NCI-H2107 treated with DMSO at 0.1 percent for 48 hours (cell line): ENCODE results near the gene BLTP1.
A peak's percentile ranks its signal among the peaks of the same experiment; 100 is the strongest.
"Not testable (repeated sequence)": the region's sequence is repeated elsewhere in the genome, so short reads cannot be mapped to it uniquely, and the experiment has no call there.

Experiments used
- DNase-seq: peaks from one replicate; lab custom pipeline; 2025; ENCODE audit not compliant: unreplicated experiment; lab: John Stamatoyannopoulos, UW

Gene BLTP1, protein sequence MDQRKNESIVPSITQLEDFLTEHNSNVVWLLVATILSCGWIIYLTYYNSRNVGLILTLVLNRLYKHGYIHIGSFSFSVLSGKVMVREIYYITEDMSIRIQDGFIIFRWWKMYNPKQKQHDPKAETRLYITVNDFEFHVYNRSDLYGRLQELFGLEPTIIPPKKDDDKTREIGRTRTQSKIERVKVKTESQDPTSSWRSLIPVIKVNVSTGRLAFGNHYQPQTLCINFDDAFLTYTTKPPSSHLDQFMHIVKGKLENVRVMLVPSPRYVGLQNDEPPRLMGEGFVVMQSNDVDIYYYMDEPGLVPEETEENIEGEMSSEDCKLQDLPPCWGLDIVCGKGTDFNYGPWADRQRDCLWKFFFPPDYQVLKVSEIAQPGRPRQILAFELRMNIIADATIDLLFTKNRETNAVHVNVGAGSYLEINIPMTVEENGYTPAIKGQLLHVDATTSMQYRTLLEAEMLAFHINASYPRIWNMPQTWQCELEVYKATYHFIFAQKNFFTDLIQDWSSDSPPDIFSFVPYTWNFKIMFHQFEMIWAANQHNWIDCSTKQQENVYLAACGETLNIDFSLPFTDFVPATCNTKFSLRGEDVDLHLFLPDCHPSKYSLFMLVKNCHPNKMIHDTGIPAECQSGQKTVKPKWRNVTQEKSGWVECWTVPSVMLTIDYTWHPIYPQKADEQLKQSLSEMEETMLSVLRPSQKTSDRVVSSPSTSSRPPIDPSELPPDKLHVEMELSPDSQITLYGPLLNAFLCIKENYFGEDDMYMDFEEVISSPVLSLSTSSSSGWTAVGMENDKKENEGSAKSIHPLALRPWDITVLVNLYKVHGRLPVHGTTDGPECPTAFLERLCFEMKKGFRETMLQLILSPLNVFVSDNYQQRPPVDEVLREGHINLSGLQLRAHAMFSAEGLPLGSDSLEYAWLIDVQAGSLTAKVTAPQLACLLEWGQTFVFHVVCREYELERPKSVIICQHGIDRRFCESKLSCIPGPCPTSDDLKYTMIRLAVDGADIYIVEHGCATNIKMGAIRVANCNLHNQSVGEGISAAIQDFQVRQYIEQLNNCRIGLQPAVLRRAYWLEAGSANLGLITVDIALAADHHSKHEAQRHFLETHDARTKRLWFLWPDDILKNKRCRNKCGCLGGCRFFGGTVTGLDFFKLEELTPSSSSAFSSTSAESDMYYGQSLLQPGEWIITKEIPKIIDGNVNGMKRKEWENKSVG (N-terminal part only)

DNA sequence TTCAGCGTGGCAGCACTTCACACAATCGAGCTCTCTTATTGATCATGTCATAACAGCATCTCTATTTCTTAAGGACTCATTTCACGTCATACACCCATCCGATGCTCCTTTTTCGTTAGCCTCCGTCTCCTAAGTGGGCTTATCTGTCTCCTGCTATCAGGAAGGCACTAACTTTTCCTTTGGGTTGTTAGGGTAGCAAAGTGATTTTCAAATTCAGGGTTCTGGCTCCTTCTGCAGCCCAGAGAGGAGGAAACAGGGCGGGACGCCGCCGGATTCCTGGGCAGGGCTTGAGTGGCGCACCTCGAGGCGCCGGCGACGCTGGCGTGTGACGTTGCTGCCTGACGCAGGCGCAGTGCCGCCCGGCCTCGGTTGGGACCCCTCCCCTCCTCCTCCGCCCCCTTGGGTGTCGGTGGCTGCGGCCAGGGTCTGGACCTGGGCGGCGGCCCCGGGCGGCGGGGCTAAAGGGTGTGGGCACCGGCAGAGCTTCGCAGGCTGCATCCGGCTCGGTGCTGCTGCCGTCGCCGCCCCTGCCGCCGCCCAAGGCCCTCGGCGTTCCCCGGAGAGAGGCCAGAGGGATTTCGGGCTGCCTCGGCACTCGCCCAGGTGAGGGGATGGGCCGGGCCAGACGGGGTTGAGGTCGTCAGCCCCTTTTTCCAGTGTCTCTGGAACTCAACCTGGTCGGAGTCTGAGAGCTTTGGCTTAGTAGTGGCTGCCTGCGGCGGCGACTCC, at the start of gene BLTP1:
Gene BLTP1 (plus strand): TSS at position 350 of the 729 bp plus-strand sequence. CDS start 18,317 bp downstream, outside the sequence.
- DNase-seq = peak; percentile 7

DNA sequence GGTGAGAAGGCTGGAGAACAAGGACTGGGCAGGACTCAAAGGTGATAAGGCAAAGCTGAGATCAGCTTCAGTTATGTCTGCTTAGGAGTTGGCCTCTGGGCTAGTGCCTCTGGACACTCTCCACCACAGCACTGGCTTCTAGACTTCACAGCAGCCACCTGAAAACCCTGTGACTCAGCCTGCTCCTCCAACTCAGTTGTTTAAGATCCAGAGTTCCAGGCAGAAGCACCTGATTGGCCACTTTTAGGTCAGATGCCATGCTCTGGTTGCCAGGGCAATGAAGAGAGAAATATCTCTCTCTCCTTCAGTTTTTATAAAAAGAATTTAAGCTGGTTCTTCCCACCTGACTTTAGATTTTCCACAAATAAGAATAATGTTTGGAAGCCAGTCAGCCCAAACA, 47.9 kb upstream of the BLTP1 start:
- no peak for DNase-seq

- no peak for DNase-seq
These were observed 44.5 kb upstream of the BLTP1 start for GRCh38 chr4:122107680-122108079.

- not testable (repeated sequence) for DNase-seq
These were observed 41.8 kb upstream of the BLTP1 start for GRCh38 chr4:122110304-122110703.

GRCh38 chr4:122117743-122118142, 34.4 kb upstream of the BLTP1 start:
- DNase-seq = no peak

DNA sequence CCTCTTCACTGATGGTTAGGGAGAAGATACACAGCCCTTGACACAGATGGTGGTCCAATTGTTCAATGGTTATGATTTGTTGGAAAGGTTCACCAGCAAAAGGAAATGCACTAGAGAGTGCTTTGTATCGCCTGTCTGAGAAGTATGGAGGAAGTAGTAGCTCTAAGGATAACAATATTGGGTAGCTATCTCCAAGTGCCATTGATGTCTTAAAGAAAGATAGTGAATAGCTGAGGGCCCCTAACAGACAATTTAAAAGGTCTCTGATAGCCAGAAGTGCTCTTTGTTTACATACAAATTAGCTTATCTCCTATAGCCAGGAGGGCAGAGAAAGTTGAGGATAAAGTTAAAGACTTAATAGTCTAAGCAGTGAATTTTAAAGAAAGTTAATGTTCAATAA, 33.9 kb upstream of the BLTP1 start:
- DNase-seq = no peak

DNA sequence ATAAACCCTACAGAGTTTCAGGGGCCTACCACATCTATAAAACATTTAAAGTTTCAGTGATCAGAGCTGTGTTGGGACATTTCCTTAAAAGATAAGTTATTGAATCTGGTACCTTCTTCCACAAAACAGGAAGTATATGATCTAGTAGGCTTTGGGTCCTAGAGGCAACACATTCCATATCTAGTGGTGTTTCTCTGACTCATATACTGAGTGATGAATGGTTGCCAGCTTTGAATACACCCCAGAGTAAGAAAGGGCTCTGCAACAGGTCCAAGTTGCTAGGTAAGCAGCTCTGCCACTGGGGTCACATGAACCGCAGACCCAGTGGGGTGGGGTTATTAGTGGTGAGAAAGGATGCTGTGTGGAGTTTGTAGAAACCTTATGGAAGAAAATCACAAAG, 32.4 kb upstream of the BLTP1 start:
- no peak for DNase-seq

GRCh38 chr4:122121593-122121992, 30.5 kb upstream of the BLTP1 start:
- no peak for DNase-seq

- no peak for DNase-seq
These were observed 30.0 kb upstream of the BLTP1 start for GRCh38 chr4:122122083-122122482.

GRCh38 chr4:122129061-122129460, 23.1 kb upstream of the BLTP1 start:
- no peak for DNase-seq

DNA sequence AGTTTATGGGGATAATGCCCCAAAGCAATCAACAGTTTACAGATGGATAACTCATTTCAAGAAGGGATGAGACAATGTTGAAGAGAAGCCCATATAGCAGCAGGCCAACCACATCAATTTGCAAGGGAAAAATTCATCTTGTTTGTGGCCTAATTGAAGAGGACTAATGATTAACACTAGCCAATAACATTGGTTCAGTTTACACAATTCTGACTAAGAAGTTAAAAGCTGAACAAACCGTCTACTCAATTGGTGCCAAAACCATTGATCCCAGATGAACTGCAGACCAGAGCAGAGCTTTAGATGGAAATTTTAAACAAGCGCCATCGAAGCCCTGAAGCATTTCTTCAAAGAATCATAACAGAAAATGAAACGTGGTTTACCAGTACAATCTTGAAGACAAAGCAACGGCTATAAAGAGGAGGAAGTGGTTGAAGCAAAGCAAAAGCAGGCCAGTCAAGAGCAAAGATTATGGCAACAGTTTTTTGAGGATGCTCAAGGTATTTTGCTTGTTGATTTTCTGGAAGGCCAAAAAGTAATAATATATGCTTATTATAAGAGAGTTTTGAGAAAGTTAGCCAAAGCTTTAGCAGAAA, 20.5 kb upstream of the BLTP1 start:
- no peak for DNase-seq

- no peak for DNase-seq
These were observed 19.2 kb upstream of the BLTP1 start for GRCh38 chr4:122132891-122133290.

DNA sequence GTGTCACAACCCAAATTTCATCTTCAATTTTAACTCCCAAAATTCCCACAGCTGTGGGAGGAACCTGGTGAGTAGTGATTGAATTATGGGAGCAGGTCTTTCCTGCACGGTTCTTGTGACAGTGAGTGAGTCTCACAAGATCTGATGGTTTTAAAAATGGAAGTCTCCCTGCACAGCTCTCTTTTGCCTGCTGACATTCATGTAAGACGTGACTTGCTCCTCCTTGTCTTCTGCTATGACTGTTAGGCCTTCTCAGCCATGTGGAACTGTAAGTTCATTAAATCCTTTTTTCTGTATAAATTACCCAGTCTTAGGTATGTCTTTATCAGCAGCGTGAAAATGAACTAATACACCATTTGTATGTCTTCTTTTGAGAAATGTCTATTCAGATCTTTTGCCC, 13.0 kb upstream of the BLTP1 start:
- no peak for DNase-seq

- DNase-seq = no peak
These were observed 11.3 kb upstream of the BLTP1 start for GRCh38 chr4:122140834-122141233.

GRCh38 chr4:122142687-122143086, 9.4 kb upstream of the BLTP1 start:
- DNase-seq = no peak

DNA sequence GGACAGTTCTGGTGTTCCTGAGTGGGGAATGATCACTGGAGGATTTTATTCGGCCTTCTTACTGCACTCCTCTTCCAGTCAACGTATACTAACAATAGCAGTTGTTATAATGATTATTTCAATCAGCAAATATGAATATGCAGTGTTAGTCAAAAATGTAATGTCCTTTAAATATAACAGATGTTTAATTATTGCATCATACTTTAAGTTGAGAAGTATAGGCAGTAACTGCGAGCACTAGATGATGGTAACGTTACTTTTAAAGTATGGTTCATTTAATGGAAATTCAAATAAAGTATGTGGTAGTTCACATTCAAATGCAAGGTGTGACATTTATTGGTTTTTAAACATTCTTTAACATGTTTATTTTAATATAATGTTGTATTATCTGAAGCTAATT, 5.5 kb upstream of the BLTP1 start:
- DNase-seq = no peak

- DNase-seq = no peak
These were observed 1.2 kb upstream of the BLTP1 start for GRCh38 chr4:122150931-122151330.

DNA sequence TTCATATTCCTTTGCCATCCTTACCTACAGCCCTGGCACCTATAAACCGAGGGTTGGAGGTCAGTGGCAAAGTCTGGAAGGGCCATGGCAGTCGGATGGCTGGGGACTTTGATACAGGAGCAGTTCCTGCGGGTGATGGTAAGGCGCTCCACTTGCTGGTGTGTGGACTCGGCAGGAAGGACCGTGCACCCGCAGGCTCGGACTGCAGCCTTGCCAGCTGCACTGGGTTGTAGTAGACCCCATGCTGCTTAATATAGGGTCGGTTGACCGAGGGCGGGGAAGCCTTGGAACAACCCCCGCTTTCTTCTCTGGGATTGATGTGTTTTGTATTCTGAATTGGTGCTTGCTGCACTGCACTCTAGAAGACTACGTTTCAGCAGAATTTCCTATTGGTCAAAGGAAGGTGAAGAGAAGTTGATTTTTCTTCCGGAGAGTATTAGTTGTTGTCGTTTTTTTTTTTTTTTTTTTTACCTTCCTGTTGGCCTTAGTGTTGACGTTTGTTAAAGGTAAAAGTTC, 638 bp downstream of the BLTP1 start:
- DNase-seq = peak; percentile 1

DNA sequence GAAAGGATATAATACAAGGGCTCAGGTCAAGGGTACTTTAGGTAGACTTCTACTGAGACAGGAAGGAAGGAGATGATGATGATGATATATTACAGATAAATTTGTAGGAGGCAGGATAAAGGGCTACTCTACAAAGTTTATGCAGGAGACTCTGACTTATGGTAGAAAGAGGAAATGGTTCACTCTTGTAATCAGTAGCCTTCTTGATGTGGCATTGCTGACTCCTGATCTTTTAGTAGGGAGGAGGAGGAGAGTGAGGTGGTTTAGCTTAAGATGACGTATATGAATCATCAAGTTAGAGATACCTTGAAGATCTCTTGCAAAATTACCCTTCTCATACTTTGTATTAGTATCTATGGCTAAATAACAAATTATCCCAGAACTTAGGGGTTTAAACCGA, 4.7 kb downstream of the BLTP1 start:
- no peak for DNase-seq

- peak; percentile 14 for DNase-seq
These were observed 11.2 kb downstream of the BLTP1 start for GRCh38 chr4:122163301-122163700.
